ENCODE results near the gene ADAMTS18. TPM values are rescaled to one million over a fixed set of nuclear protein-coding genes. Genes with fewer than 3 reads are reported as not detected.

Gene ADAMTS18
- total and polyA plus RNA-seq, 2 donors (not counting 3 experiments of a cell fraction or from before 2014, with no cell fraction given): 18.4 to 27.5 TPM

DNA sequence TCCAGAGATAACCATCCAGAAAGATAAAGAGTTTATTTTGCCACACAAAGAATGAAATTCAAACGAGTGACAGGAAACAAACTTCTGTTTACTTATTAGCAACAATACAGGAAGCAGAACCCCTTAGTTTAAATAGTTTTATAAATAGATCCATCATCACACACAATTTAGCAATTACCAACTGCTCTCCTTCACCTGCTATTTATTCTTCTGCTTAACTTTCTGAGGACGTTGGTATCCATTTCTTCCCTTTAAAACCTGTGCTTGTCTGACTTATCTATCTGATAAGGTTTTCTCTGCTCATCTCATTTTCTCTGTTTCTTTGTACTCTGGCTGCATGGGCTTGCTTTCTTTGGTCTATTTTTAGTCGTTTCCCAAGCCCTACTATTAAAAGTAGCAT is 4.3 kb upstream of the ADAMTS18 start:
- no peaks in the 10 kb centered on the region for H3K36me3 ChIP-seq (ENCODE audit: control insufficient read depth in 2 of 2, extremely low read depth in 1 of 2, insufficient read depth in 2 of 2, low read length in 2 of 2)
- H3K4me3 ChIP-seq (replicated peaks in 1 of 3; ENCODE audit: insufficient read depth in 1 of 3, low read depth in 1 of 3, low read length in 3 of 3): no peak overlapping the region
- no peak overlapping the region for H3K9ac ChIP-seq (replicated peaks; ENCODE audit: extremely low read depth, insufficient read depth, low read length)
- FAIRE-seq (no peak), DNase-seq (ENCODE audit: low read depth, low spot score) (no peak)
- no peaks in the 10 kb centered on the region for H4K20me1 ChIP-seq (replicated peaks; ENCODE audit: control insufficient read depth, extremely low read depth, insufficient read depth, low read length)
- no peak overlapping the region for H2AFZ ChIP-seq (ENCODE audit: low read depth, low read length)
- intact Hi-C loops (cut with micrococcal nuclease): loop anchor here (2.0 kb wide), 1 partner anchor 532 kb away; no protein-coding TSS in a partner anchor
- no peak overlapping the region for H3K27ac ChIP-seq (ENCODE audit: insufficient read depth, low read depth, low read length)
- no peaks in the 10 kb centered on the region for H3K27me3 ChIP-seq (ENCODE audit: control insufficient read depth in 2 of 2, insufficient read depth in 2 of 2, low read length in 2 of 2)
- BruUV-seq (replicated peaks): no TSS peak
- no peaks in the 10 kb centered on the region for H3K9me3 ChIP-seq (replicated peaks; ENCODE audit: control insufficient read depth, insufficient read depth, low read length)
- dilution Hi-C loops (cut with MboI; ENCODE audit: extremely low pct_ligation_motif_present, low sequenced_read_pairs): no loop called here
- H3K4me1 ChIP-seq (ENCODE audit: control insufficient read depth, extremely low read depth, insufficient read depth, low read length): peaks cover 13% of the 10 kb centered on the region
- H3K4me2 ChIP-seq (ENCODE audit: insufficient read depth, low read length): no peak overlapping the region
- TF ChIP-seq JUN (IDR thresholded peaks at IDR 0.05; ENCODE audit: borderline replicate concordance, insufficient read depth, insufficient read length, low read depth) (no peak), POLR2A (IDR thresholded peaks at IDR 0.05; ENCODE audit: low read depth, low read length) (no peak), GATA2 (IDR thresholded peaks at IDR 0.05; ENCODE audit: insufficient read depth, insufficient read length, low read depth, low read length) (no peak), POLR2AphosphoS5 (IDR thresholded peaks at IDR 0.05; ENCODE audit: insufficient read depth, low read depth, low read length) (no peak)
- TF ChIP-seq, protein P1, sequence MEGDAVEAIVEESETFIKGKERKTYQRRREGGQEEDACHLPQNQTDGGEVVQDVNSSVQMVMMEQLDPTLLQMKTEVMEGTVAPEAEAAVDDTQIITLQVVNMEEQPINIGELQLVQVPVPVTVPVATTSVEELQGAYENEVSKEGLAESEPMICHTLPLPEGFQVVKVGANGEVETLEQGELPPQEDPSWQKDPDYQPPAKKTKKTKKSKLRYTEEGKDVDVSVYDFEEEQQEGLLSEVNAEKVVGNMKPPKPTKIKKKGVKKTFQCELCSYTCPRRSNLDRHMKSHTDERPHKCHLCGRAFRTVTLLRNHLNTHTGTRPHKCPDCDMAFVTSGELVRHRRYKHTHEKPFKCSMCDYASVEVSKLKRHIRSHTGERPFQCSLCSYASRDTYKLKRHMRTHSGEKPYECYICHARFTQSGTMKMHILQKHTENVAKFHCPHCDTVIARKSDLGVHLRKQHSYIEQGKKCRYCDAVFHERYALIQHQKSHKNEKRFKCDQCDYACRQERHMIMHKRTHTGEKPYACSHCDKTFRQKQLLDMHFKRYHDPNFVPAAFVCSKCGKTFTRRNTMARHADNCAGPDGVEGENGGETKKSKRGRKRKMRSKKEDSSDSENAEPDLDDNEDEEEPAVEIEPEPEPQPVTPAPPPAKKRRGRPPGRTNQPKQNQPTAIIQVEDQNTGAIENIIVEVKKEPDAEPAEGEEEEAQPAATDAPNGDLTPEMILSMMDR (IDR thresholded peaks at IDR 0.05; ENCODE audit: extremely low read depth in 1 of 2, insufficient read depth in 1 of 2, low read depth in 1 of 2, low read length in 2 of 2): no peak
- TF ChIP-seq, protein P2, sequence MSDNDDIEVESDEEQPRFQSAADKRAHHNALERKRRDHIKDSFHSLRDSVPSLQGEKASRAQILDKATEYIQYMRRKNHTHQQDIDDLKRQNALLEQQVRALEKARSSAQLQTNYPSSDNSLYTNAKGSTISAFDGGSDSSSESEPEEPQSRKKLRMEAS (IDR thresholded peaks at IDR 0.05; ENCODE audit: insufficient read depth, insufficient read length): no peak
- H3K79me2 ChIP-seq (ENCODE audit: control insufficient read depth, insufficient read depth, low read length): no peaks in the 10 kb centered on the region
- POLR2A ChIA-PET: no interaction called here
- CTCF ChIA-PET: interaction anchor here (1.2 to 11.3 kb wide), 5 partner anchors 8 to 235 kb away, joined by 3 to 366 read pairs (median 5); no protein-coding TSS in a partner anchor
- no peaks in the 10 kb centered on the region for H3K9me1 ChIP-seq (replicated peaks; ENCODE audit: control insufficient read depth, extremely low read depth, insufficient read depth, low read length)
